Fibroblast of the aortic adventitia (primary cell): ENCODE measurements around the gene DNAJA2. TPM values are rescaled to one million over a fixed set of nuclear protein-coding genes. Genes with fewer than 3 reads are reported as not detected.
A peak's percentile ranks its signal among the peaks of the same experiment; 100 is the strongest.

Experiments used
- DNase-seq: peaks from one replicate; pipeline ENCODE4 v3.0.0-alpha.2; 2010; ENCODE audit warnings: low read depth
- H3K4me3 ChIP-seq: 2 replicates; pipeline ENCODE4 v1.5.1; 2011; ENCODE audit warnings: low read depth, mild to moderate bottlenecking, control low read depth, low read length, moderate library complexity
- total RNA-seq: library from RNA; depleted of rRNA; stranded (reverse); fragments of >200 nt; gene quantifications from 2 replicates; pipeline ENCODE4 v1.2.3, GENCODE V29; 2012; ENCODE audit warnings: low replicate concordance
- TF ChIP-seq, protein P1 (sequence below): IDR thresholded peaks from 2 replicates; pipeline ENCODE4 v1.5.1; 2011; ENCODE audit warnings: mild to moderate bottlenecking, low read length, control low read depth, inconsistent platforms; ENCODE audit not compliant: insufficient read depth

Gene DNAJA2
- total RNA-seq, 1 donor: 66.9 TPM

GRCh38 chr16:46976550-46976949, 3.1 kb upstream of the DNAJA2 start:
- DNase-seq: no peak
- no peak overlapping the region for H3K4me3 ChIP-seq
- TF ChIP-seq, protein P1, sequence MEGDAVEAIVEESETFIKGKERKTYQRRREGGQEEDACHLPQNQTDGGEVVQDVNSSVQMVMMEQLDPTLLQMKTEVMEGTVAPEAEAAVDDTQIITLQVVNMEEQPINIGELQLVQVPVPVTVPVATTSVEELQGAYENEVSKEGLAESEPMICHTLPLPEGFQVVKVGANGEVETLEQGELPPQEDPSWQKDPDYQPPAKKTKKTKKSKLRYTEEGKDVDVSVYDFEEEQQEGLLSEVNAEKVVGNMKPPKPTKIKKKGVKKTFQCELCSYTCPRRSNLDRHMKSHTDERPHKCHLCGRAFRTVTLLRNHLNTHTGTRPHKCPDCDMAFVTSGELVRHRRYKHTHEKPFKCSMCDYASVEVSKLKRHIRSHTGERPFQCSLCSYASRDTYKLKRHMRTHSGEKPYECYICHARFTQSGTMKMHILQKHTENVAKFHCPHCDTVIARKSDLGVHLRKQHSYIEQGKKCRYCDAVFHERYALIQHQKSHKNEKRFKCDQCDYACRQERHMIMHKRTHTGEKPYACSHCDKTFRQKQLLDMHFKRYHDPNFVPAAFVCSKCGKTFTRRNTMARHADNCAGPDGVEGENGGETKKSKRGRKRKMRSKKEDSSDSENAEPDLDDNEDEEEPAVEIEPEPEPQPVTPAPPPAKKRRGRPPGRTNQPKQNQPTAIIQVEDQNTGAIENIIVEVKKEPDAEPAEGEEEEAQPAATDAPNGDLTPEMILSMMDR: no peak

DNA sequence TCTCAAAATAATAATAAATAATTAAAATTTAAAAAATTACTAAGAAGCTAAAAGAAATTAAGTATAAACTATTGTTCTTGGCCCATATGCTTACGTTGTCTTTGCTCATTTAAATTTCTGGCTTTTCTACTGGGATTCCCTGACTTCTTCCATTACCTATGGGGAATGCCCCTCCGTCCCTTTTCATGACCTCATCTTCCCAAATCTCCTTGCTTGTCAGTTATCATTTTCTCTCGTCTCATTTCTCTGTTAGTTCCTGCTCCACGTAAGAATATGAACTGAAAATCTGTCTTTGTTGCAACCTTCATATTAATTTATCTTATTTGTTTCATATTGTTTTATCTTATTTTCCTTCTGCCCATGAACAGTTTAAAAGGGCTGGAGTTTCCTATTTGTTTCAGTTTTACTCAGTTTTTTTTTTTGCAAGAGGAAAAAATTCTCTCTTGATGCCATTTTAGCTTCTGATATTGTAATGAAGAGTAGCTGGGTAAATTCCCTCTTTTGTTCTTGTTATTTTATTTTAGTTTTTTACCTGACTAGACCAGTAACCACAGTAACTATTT, 2.5 kb upstream of the DNAJA2 start:
- H3K4me3 ChIP-seq: no peak overlapping the region
- TF ChIP-seq, protein P1: no peak
- DNase-seq: no peak

GRCh38 chr16:46975165-46975564, 1.7 kb upstream of the DNAJA2 start:
- TF ChIP-seq, protein P1: no peak
- DNase-seq: no peak
- H3K4me3 ChIP-seq: no peak overlapping the region

DNA sequence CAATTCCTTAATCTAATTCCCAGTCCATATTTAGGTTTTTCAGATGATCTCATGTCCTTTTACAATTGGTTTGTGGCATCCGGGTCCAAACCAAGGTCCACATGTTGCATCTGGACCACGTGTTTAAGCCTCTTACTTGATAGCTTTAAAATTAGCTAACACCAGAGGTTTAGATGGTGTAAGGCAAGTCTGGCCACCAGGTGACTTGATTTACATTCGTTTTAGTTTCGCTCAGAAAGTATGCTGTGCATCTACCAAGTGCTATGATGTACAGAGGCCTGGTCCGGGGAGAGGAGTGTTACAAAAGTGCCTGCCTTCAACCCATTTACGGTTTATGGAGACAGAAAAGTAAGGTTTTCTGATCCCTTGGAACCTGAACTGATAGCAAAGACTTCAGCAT, 878 bp upstream of the DNAJA2 start:
- DNase-seq: peak; percentile 9
- peak overlapping the region; percentile 73 for H3K4me3 ChIP-seq
- TF ChIP-seq, protein P1: peak; percentile 9

DNA sequence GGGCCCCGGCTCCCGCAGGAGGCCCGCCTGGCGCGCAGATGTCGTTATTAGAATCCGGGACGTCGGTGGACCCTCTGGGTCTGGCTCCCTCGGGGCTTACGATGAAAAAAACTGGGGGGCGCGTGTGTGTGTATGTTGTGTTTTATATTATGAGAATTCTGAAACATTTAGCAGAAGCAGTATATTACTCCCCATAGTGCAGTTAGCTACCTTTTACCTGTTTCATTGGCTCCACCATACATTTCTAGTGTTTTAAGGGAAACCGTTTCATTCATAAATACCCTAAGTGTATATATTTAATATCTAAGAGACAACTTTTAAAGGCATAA, 486 bp upstream of the DNAJA2 start:
- no peak for DNase-seq
- TF ChIP-seq, protein P1: no peak

GRCh38 chr16:46972429-46973206, 856 bp downstream of the DNAJA2 start:
- peak; percentile 39 for DNase-seq
- TF ChIP-seq, protein P1: no peak
- H3K4me3 ChIP-seq: peak overlapping the region; percentile 73

More for the DNA sequence above, 486 bp upstream of the DNAJA2 start:
- H3K4me3 ChIP-seq: peak overlapping the region; percentile 73
